HepG2 (cell line): ENCODE data around the gene SYMPK. TPM values are rescaled to one million over a fixed set of nuclear protein-coding genes. Genes with fewer than 3 reads are reported as not detected.

Experiments used
- AGO2 ChIP-seq: fragments of 200-400 bp; formaldehyde crosslinking; optimal IDR thresholded peaks from 2 replicates; pipeline ENCODE3; 2017; ENCODE audit warnings: mild to moderate bottlenecking, low read depth, low read length, moderate library complexity
- BCL6 ChIP-seq: IDR thresholded peaks from 2 replicates; pipeline ENCODE4 v1.6.1; 2016; ENCODE audit warnings: missing genetic modification reagents, missing compliant biosample characterization
- CBX2 ChIP-seq, 2 experiments: fragments of 200-600 bp in 1 of 2; sonication (generic); formaldehyde crosslinking in 1 of 2; IDR thresholded peaks; 2 replicates each; pipeline versions ENCODE4 v1.7.0 to v1.8.1; 2018 to 2022; ENCODE audit warnings: low read depth in 2 of 2, low read length in 1 of 2, mild to moderate bottlenecking in 1 of 2, missing genetic modification reagents in 1 of 2
- FOXP1 ChIP-seq, 2 experiments: fragments of 450-650 bp in 1 of 2; IDR thresholded peaks; 2 replicates each; pipeline ENCODE4 v1.6.1; 2017 to 2018; ENCODE audit warnings: antibody characterized with exemption in 1 of 2
- HBP1 ChIP-seq: IDR thresholded peaks from 2 replicates; pipeline ENCODE4 v1.6.1; 2016; ENCODE audit warnings: low read depth, control low read depth
- HNRNPK ChIP-seq: fragments of 200-400 bp; formaldehyde crosslinking; IDR thresholded peaks from 2 replicates; pipeline ENCODE4 v1.6.1; 2018; ENCODE audit warnings: low read length, low read depth, moderate library complexity, mild to moderate bottlenecking; ENCODE audit not compliant: poor library complexity, severe bottlenecking
- KAT7 ChIP-seq: IDR thresholded peaks from 2 replicates; pipeline ENCODE4 v1.6.1; 2018; ENCODE audit warnings: borderline replicate concordance, missing compliant biosample characterization
- MAX ChIP-seq: IDR thresholded peaks from 2 replicates; pipeline ENCODE4 v1.6.1; 2012; ENCODE audit warnings: inconsistent platforms
- PAXIP1 ChIP-seq: sonication (generic); formaldehyde crosslinking; conservative IDR thresholded peaks from 2 replicates; pipeline ENCODE4 v1.4.0; 2020; ENCODE audit warnings: mild to moderate bottlenecking, missing genetic modification reagents, moderate library complexity
- PITX1 ChIP-seq: sonication (generic); formaldehyde crosslinking; IDR thresholded peaks from 2 replicates; pipeline ENCODE4 v1.5.1; 2020; ENCODE audit warnings: mild to moderate bottlenecking, missing genetic modification reagents
- RBAK ChIP-seq: sonication (generic); formaldehyde crosslinking; IDR thresholded peaks from 2 replicates; pipeline ENCODE4 v1.5.1; 2020; ENCODE audit warnings: mild to moderate bottlenecking, missing genetic modification reagents
- SAFB2 ChIP-seq: sonication (generic); formaldehyde crosslinking; IDR thresholded peaks from 2 replicates; pipeline ENCODE4 v1.5.1; 2020; ENCODE audit warnings: missing genetic modification reagents, low read depth, mild to moderate bottlenecking, borderline replicate concordance
- SIN3B ChIP-seq: fragments of 150-350 bp; IDR thresholded peaks from 2 replicates; pipeline ENCODE4 v1.6.1; 2014; ENCODE audit warnings: low read length
- ZBTB43 ChIP-seq: sonication (generic); formaldehyde crosslinking; conservative IDR thresholded peaks from 2 replicates; pipeline ENCODE4 v1.4.0; 2020; ENCODE audit warnings: missing genetic modification reagents
- ZC3H13 ChIP-seq: sonication (generic); formaldehyde crosslinking; IDR thresholded peaks from 2 replicates; pipeline ENCODE4 v1.8.1; 2023; ENCODE audit warnings: mild to moderate bottlenecking, missing genetic modification reagents, moderate library complexity
- ZC3H4 ChIP-seq: sonication (generic); formaldehyde crosslinking; IDR thresholded peaks from 2 replicates; pipeline ENCODE4 v1.4.0; 2020; ENCODE audit warnings: missing genetic modification reagents, borderline replicate concordance
- ZMYM4 ChIP-seq: sonication (generic); formaldehyde crosslinking; IDR thresholded peaks from 2 replicates; pipeline ENCODE4 v1.8.1; 2023; ENCODE audit warnings: mild to moderate bottlenecking, missing genetic modification reagents
- ZNF263 ChIP-seq: sonication (generic); formaldehyde crosslinking; IDR thresholded peaks from 2 replicates; pipeline ENCODE4 v1.4.0; 2020; ENCODE audit warnings: missing genetic modification reagents
- ZNF740 ChIP-seq: sonication (generic); formaldehyde crosslinking; IDR thresholded peaks from 2 replicates; pipeline ENCODE4 v1.4.0; 2020; ENCODE audit warnings: missing genetic modification reagents
- ZNF792 ChIP-seq: IDR thresholded peaks from 2 replicates; pipeline ENCODE4 v1.6.1; 2016
- ZNF883 ChIP-seq: sonication (generic); formaldehyde crosslinking; IDR thresholded peaks from 2 replicates; pipeline ENCODE4 v1.5.1; 2020; ENCODE audit warnings: mild to moderate bottlenecking, missing genetic modification reagents; ENCODE audit errors: not compliant biosample characterization
- ZNF891 ChIP-seq: sonication (generic); formaldehyde crosslinking; IDR thresholded peaks from 2 replicates; pipeline ENCODE4 v1.5.0; 2020; ENCODE audit warnings: mild to moderate bottlenecking, missing genetic modification reagents
- ZSCAN30 ChIP-seq: sonication (generic); formaldehyde crosslinking; IDR thresholded peaks from 2 replicates; pipeline ENCODE4 v1.5.0; 2020; ENCODE audit warnings: mild to moderate bottlenecking, missing genetic modification reagents
- ZSCAN9 ChIP-seq: IDR thresholded peaks from 2 replicates; pipeline ENCODE4 v1.6.1; 2016; ENCODE audit warnings: borderline replicate concordance
- polyA plus RNA-seq, 8 experiments: library from polyadenylated mRNA; depleted of rRNA in 3 of 8; stranded (reverse) in 7 of 8; unstranded in 1 of 8; fragments of >200 nt; fragmentation: Illumina TruSeq in 4 of 8; extraction: Trizol in 4 of 8; gene quantifications; 2 replicates each; pipeline versions ENCODE4 v1.2.1 to v1.2.3, GENCODE V29; 2011 to 2016; ENCODE audit warnings: low read depth in 4 of 8, missing spikeins in 1 of 8, mixed read lengths in 1 of 8; ENCODE audit not compliant: insufficient read depth in 1 of 8
- total RNA-seq, 5 experiments: library from RNA; depleted of rRNA; stranded (reverse); fragments of >200 nt; fragmentation: Illumina TruSeq; extraction: Trizol; gene quantifications; 2 replicates each; pipeline ENCODE4 v1.2.3, GENCODE V29; 2016; ENCODE audit warnings: low read depth in 1 of 5

The SYMPK gene
- total and polyA plus RNA-seq, 2 of the 13 experiments (the other 11 are each of a cell fraction or from before 2014, with no cell fraction given), result 21.9 to 55.7 TPM

GRCh38 chr19:45767881-45768654 is 94.9 kb downstream of the SYMPK start (continued):
- no peak for TF ChIP-seq PAXIP1 (CRISPR knock-in tag)
- TF ChIP-seq ZMYM4 (CRISPR knock-in tag), result no peak
- TF ChIP-seq ZNF792 (CRISPR knock-in tag), result no peak
- no peak; the same call in 1 of the 2 replicates for TF ChIP-seq ZNF263 (CRISPR knock-in tag)
- no peak for TF ChIP-seq RBAK
- no peak for TF ChIP-seq CBX2 (IDR thresholded peaks at IDR 0.05; ENCODE audit: low read depth, low read length)
- TF ChIP-seq CBX2 (CRISPR knock-in tag; IDR thresholded peaks at IDR 0.05; ENCODE audit: low read depth), result no peak
- no peak for TF ChIP-seq SIN3B
- no peak for TF ChIP-seq ZBTB43 (CRISPR knock-in tag)
- TF ChIP-seq FOXP1 (IDR thresholded peaks at IDR 0.05), result no peak
- TF ChIP-seq FOXP1 (CRISPR knock-in tag; IDR thresholded peaks at IDR 0.05), result no peak
- peak; percentile 88 for TF ChIP-seq MAX
- no peak for TF ChIP-seq ZC3H4 (CRISPR knock-in tag)
- no peak for TF ChIP-seq ZNF740 (CRISPR knock-in tag)
- TF ChIP-seq ZSCAN30 (CRISPR knock-in tag), result 0 out of 2 replicates have a peak, but pooled peaks have one; percentile 33
- peak; percentile 57; the same call in 1 of the 2 replicates for TF ChIP-seq ZC3H13 (CRISPR knock-in tag)
- TF ChIP-seq KAT7 (CRISPR knock-in tag), result no peak
- no peak for TF ChIP-seq HBP1
- peak; percentile 76 for TF ChIP-seq PITX1
- peak; percentile 12 for TF ChIP-seq ZNF883
- TF ChIP-seq AGO2, result peak; percentile 76
- peak; percentile 91; the same call in 1 of the 2 replicates for TF ChIP-seq ZNF891 (CRISPR knock-in tag)
- no peak for TF ChIP-seq HNRNPK
- no peak; the same call in 1 of the 2 replicates for TF ChIP-seq SAFB2 (CRISPR knock-in tag)
- no peak for TF ChIP-seq BCL6 (CRISPR knock-in tag)
- TF ChIP-seq ZSCAN9 (CRISPR knock-in tag), result no peak
